ENCODE results near the gene RTTN.
"Not testable (repeated sequence)": the region's sequence is repeated elsewhere in the genome, so short reads cannot be mapped to it uniquely, and the experiment has no call there.

Gene RTTN

GRCh38 chr18:70151614-70152013 is 53.9 kb downstream of the RTTN start:
- no peak for DNase-seq (ENCODE audit: low read depth)

- no peak for DNase-seq (ENCODE audit: low read depth)
These were observed 55.7 kb downstream of the RTTN start for GRCh38 chr18:70149616-70150301.

- no peak for DNase-seq (ENCODE audit: low read depth)
These were observed 56.3 kb downstream of the RTTN start for GRCh38 chr18:70149156-70149555.

- no peak for DNase-seq (ENCODE audit: low read depth)
These were observed 57.2 kb downstream of the RTTN start for GRCh38 chr18:70148039-70148938.

- DNase-seq (ENCODE audit: low read depth), result no peak
These were observed 59.3 kb downstream of the RTTN start for GRCh38 chr18:70146174-70146573.

- DNase-seq (ENCODE audit: low read depth), result no peak
These were observed 63.5 kb downstream of the RTTN start for GRCh38 chr18:70142001-70142400.

- DNase-seq (ENCODE audit: low read depth), result no peak
These were observed 66.3 kb downstream of the RTTN start for GRCh38 chr18:70139138-70139537.

- no peak for DNase-seq (ENCODE audit: low read depth)
These were observed 69.9 kb downstream of the RTTN start for GRCh38 chr18:70135604-70136003.

- no peak for DNase-seq (ENCODE audit: low read depth)
These were observed 72.5 kb downstream of the RTTN start for GRCh38 chr18:70132999-70133398.

GRCh38 chr18:70128271-70128670 is 77.2 kb downstream of the RTTN start:
- no peak for DNase-seq (ENCODE audit: low read depth)

GRCh38 chr18:70127359-70127758 is 78.1 kb downstream of the RTTN start:
- DNase-seq (ENCODE audit: low read depth), result no peak

GRCh38 chr18:70126832-70127231 is 78.7 kb downstream of the RTTN start:
- DNase-seq (ENCODE audit: low read depth), result no peak

GRCh38 chr18:70124139-70124538 is 81.3 kb downstream of the RTTN start:
- no peak for DNase-seq (ENCODE audit: low read depth)

GRCh38 chr18:70121842-70122241 is 83.6 kb downstream of the RTTN start:
- no peak for DNase-seq (ENCODE audit: low read depth)

- DNase-seq (ENCODE audit: low read depth), result no peak
These were observed 88.5 kb downstream of the RTTN start for GRCh38 chr18:70116949-70117348.

- DNase-seq (ENCODE audit: low read depth), result no peak
These were observed 92.0 kb downstream of the RTTN start for GRCh38 chr18:70113511-70113910.

- no peak for DNase-seq (ENCODE audit: low read depth)
These were observed 94.8 kb downstream of the RTTN start for GRCh38 chr18:70110678-70111077.

GRCh38 chr18:70107091-70107490 is 98.4 kb downstream of the RTTN start:
- DNase-seq (ENCODE audit: low read depth), result no peak

- not testable (repeated sequence) for DNase-seq (ENCODE audit: low read depth)
These were observed 102.6 kb downstream of the RTTN start for GRCh38 chr18:70102854-70103253.

- no peak for DNase-seq (ENCODE audit: low read depth)
These were observed 115.6 kb downstream of the RTTN start for GRCh38 chr18:70089858-70090257.

GRCh38 chr18:70086085-70086484 is 119.4 kb downstream of the RTTN start:
- no peak for DNase-seq (ENCODE audit: low read depth)

GRCh38 chr18:70085641-70086040 is 119.8 kb downstream of the RTTN start:
- no peak for DNase-seq (ENCODE audit: low read depth)

GRCh38 chr18:70082430-70082829 is 123.1 kb downstream of the RTTN start:
- DNase-seq (ENCODE audit: low read depth), result no peak

Measured in activated T-cell treated with anti-CD3 and anti-CD28 coated beads for 1 hour (primary cell).